GM12878 (cell line): ENCODE measurements around the gene SWT1. TPM values are rescaled to one million over a fixed set of nuclear protein-coding genes. Genes with fewer than 3 reads are reported as not detected.

Experiments
- ASH2L ChIP-seq: fragments of 300-600, 200-600 bp; sonication (generic); IDR thresholded peaks from 2 replicates; pipeline ENCODE4 v1.6.1; 2017; ENCODE audit warnings: low read depth, mild to moderate bottlenecking, borderline replicate concordance
- BHLHE40 ChIP-seq, 2 experiments: fragments of 450-650 bp in 1 of 2; IDR thresholded peaks; 2 replicates each; pipeline ENCODE4 v1.6.1; 2011 to 2017; ENCODE audit warnings: low read depth in 2 of 2, borderline replicate concordance in 1 of 2, improper control_type of control experiment in 1 of 2, low read length in 1 of 2, mild to moderate bottlenecking in 1 of 2
- CEBPB ChIP-seq, 2 experiments: fragments of 150-350 bp in 1 of 2; IDR thresholded peaks; 2 replicates each; pipeline ENCODE4 v1.6.1; 2012 to 2014; ENCODE audit warnings: low read depth in 2 of 2, low read length in 2 of 2, borderline replicate concordance in 1 of 2, inconsistent platforms in 1 of 2
- EGR1 ChIP-seq, 2 experiments: IDR thresholded peaks; 1 replicate in 1 of 2; 2 replicates in 1 of 2; pipeline ENCODE4 v1.6.1; 2011 to 2012; ENCODE audit warnings: low read depth in 2 of 2, low read length in 2 of 2, borderline replicate concordance in 1 of 2, mild to moderate bottlenecking in 1 of 2, moderate library complexity in 1 of 2
- HSF1 ChIP-seq: fragments of 150-350 bp; IDR thresholded peaks from 2 replicates; pipeline ENCODE4 v1.6.1; 2014; ENCODE audit warnings: mild to moderate bottlenecking, low read depth, low read length
- MAX ChIP-seq: IDR thresholded peaks from 2 replicates; pipeline ENCODE4 v1.6.1; 2012; ENCODE audit warnings: low read depth, low read length, improper control_type of control experiment
- MLLT1 ChIP-seq: fragments of 450-650 bp; IDR thresholded peaks from 2 replicates; pipeline ENCODE4 v1.6.1; 2016; ENCODE audit warnings: mild to moderate bottlenecking
- MTA2 ChIP-seq: fragments of 450-650 bp; IDR thresholded peaks from 2 replicates; pipeline ENCODE4 v1.6.1; 2016; ENCODE audit warnings: low read depth, mild to moderate bottlenecking, moderate library complexity
- PML ChIP-seq: IDR thresholded peaks from 2 replicates; pipeline ENCODE4 v1.6.1; 2012; ENCODE audit warnings: low read length, inconsistent platforms
- RAD21 ChIP-seq: IDR thresholded peaks from 2 replicates; pipeline ENCODE4 v1.6.1; 2011; ENCODE audit warnings: mild to moderate bottlenecking, low read depth, low read length, moderate library complexity; ENCODE audit not compliant: insufficient read depth
- RB1 ChIP-seq: fragments of 450-650 bp; formaldehyde crosslinking; IDR thresholded peaks from 2 replicates; pipeline ENCODE4 v1.6.1; 2017; ENCODE audit warnings: mild to moderate bottlenecking, borderline replicate concordance
- RCOR1 ChIP-seq: conservative IDR thresholded peaks from 2 replicates; pipeline ENCODE4 v1.6.1; 2012; ENCODE audit warnings: low read depth, low read length, improper control_type of control experiment
- SKIL ChIP-seq: fragments of 450-650 bp; IDR thresholded peaks from 2 replicates; pipeline ENCODE4 v1.6.1; 2017; ENCODE audit warnings: mild to moderate bottlenecking, low read depth, inconsistent platforms; ENCODE audit not compliant: poor library complexity, severe bottlenecking
- SMAD1 ChIP-seq: fragments of 450-650 bp; IDR thresholded peaks from 2 replicates; pipeline ENCODE4 v1.6.1; 2018; ENCODE audit warnings: mild to moderate bottlenecking, low read depth; ENCODE audit not compliant: partially characterized antibody
- TBL1XR1 ChIP-seq: IDR thresholded peaks from 2 replicates; pipeline ENCODE4 v1.6.1; 2012; ENCODE audit warnings: low read depth, low read length, improper control_type of control experiment
- ZBTB40 ChIP-seq: fragments of 450-650 bp; IDR thresholded peaks from 2 replicates; pipeline ENCODE4 v1.6.1; 2016; ENCODE audit warnings: mild to moderate bottlenecking, moderate library complexity, borderline replicate concordance
- ZNF274 ChIP-seq: IDR thresholded peaks from one replicate; pipeline ENCODE4 v1.8.0; 2011; ENCODE audit not compliant: insufficient read length, insufficient read depth
- ZNF384 ChIP-seq: IDR thresholded peaks from 2 replicates; pipeline ENCODE4 v1.6.1; 2012; ENCODE audit warnings: low read depth, mild to moderate bottlenecking, low read length, improper control_type of control experiment, borderline replicate concordance
- ZSCAN29 ChIP-seq: fragments of 450-650 bp; IDR thresholded peaks from 2 replicates; pipeline ENCODE4 v1.6.1; 2017; ENCODE audit warnings: mild to moderate bottlenecking, moderate library complexity
- polyA plus RNA-seq, 11 experiments: library from polyadenylated mRNA; depleted of rRNA in 4 of 11; unstranded in 6 of 11; stranded (reverse) in 5 of 11; fragments of >200 nt; fragmentation: Nextera tagmentation in 4 of 11; fragmentation: Illumina TruSeq in 1 of 11; extraction: Ambion mirVana in 4 of 11; extraction: Trizol in 1 of 11; gene quantifications; 1 replicate in 1 of 11; 2 replicates in 10 of 11; pipeline versions ENCODE4 v1.2.1 to v1.2.3, GENCODE V29; 2011 to 2016; ENCODE audit warnings: inconsistent platforms in 2 of 11, missing spikeins in 2 of 11, low read depth in 1 of 11
- total RNA-seq, 4 experiments: library from RNA; depleted of rRNA in 3 of 4; stranded (reverse); fragments of >200 nt in 3 of 4; fragmentation: Illumina TruSeq in 1 of 4; extraction: Trizol in 1 of 4; gene quantifications; 2 replicates each; pipeline versions ENCODE4 v1.2.1 to v1.2.3, GENCODE V29; 2013 to 2021

SWT1 gene
- total and polyA plus RNA-seq, 10 of the 15 experiments (the other 5 are each of a cell fraction or from before 2014, with no cell fraction given) = 1.0 to 4.2 (median 2.6) TPM

GRCh38 chr1:185317034-185317885 is 160.3 kb downstream of the SWT1 start, which contains the start of gene IVNS1ABP (continued):
- TF ChIP-seq SKIL (no peak), ZNF384 (no peak), TBL1XR1 (no peak; the same call in 1 of the 2 replicates), MTA2 (no peak), RCOR1 (no peak), PML (peak; percentile 62), ZNF274 (no peak), SMAD1 (peak; percentile 64), MAX (peak; percentile 92), ZBTB40 (peak; percentile 70; the same call in 1 of the 2 replicates), RB1 (peak; percentile 87), CEBPB (IDR thresholded peaks at IDR 0.05; ENCODE audit: borderline replicate concordance in 1 of 2, low read depth in 2 of 2, low read length in 2 of 2) (no peak), MLLT1 (peak; percentile 93), ZSCAN29 (no peak), ASH2L (no peak), HSF1 (0 out of 2 replicates have a peak, but pooled peaks have one; percentile 12), EGR1 (IDR thresholded peaks at IDR 0.05; ENCODE audit: borderline replicate concordance in 1 of 2, low read depth in 2 of 2, low read length in 2 of 2) (peak; percentile 31 to 41; a peak in 1 of 3 replicates), RAD21 (peak; percentile 70), BHLHE40 (IDR thresholded peaks at IDR 0.05; ENCODE audit: borderline replicate concordance in 1 of 2, low read depth in 2 of 2, low read length in 1 of 2) (peak; percentile 71 to 92; a peak in 3 of 4 replicates)
